ENCODE measurements around the gene EFL1.
"Not testable (repeated sequence)": the region's sequence is repeated elsewhere in the genome, so short reads cannot be mapped to it uniquely, and the experiment has no call there.

EFL1 gene

GRCh38 chr15:82281276-82281675 is 18.7 kb upstream of the EFL1 start:
- not testable (repeated sequence) for DNase-seq (ENCODE audit: low read depth in 2 of 2)

GRCh38 chr15:82275410-82275809 is 12.9 kb upstream of the EFL1 start:
- no peak for DNase-seq (ENCODE audit: low read depth in 2 of 2)

GRCh38 chr15:82272154-82272553 is 9.6 kb upstream of the EFL1 start:
- no peak for DNase-seq (ENCODE audit: low read depth in 2 of 2)

GRCh38 chr15:82268454-82268853 is 5.9 kb upstream of the EFL1 start:
- DNase-seq (ENCODE audit: low read depth in 2 of 2): not testable (repeated sequence)

GRCh38 chr15:82267137-82267536 is 4.6 kb upstream of the EFL1 start:
- DNase-seq (ENCODE audit: low read depth in 2 of 2): not testable (repeated sequence)

- no peak for DNase-seq (ENCODE audit: low read depth in 2 of 2)
These were observed 816 bp upstream of the EFL1 start for GRCh38 chr15:82263350-82263749.

GRCh38 chr15:82261566-82262421 is 740 bp downstream of the EFL1 start:
- DNase-seq (ENCODE audit: low read depth in 2 of 2): not testable (repeated sequence)

GRCh38 chr15:82248261-82248660 is 14.3 kb downstream of the EFL1 start:
- not testable (repeated sequence) for DNase-seq (ENCODE audit: low read depth in 2 of 2)

- not testable (repeated sequence) for DNase-seq (ENCODE audit: low read depth in 2 of 2)
These were observed 16.6 kb downstream of the EFL1 start for GRCh38 chr15:82245956-82246355.

- DNase-seq (ENCODE audit: low read depth in 2 of 2): not testable (repeated sequence)
These were observed 18.9 kb downstream of the EFL1 start for GRCh38 chr15:82243644-82244043.

- not testable (repeated sequence) for DNase-seq (ENCODE audit: low read depth in 2 of 2)
These were observed 20.6 kb downstream of the EFL1 start for GRCh38 chr15:82241836-82242499.

- DNase-seq (ENCODE audit: low read depth in 2 of 2): no peak
These were observed 22.7 kb downstream of the EFL1 start for GRCh38 chr15:82239685-82240391.

GRCh38 chr15:82237944-82238534 is 24.5 kb downstream of the EFL1 start:
- DNase-seq (ENCODE audit: low read depth in 2 of 2): not testable (repeated sequence)

- no peak for DNase-seq (ENCODE audit: low read depth in 2 of 2)
These were observed 30.7 kb downstream of the EFL1 start for GRCh38 chr15:82231842-82232241.

- DNase-seq (ENCODE audit: low read depth in 2 of 2): no peak
These were observed 31.3 kb downstream of the EFL1 start for GRCh38 chr15:82231233-82231632.

GRCh38 chr15:82228750-82229149 is 33.8 kb downstream of the EFL1 start:
- DNase-seq (ENCODE audit: low read depth in 2 of 2): no peak

- DNase-seq (ENCODE audit: low read depth in 2 of 2): not testable (repeated sequence)
These were observed 41.0 kb downstream of the EFL1 start for GRCh38 chr15:82221535-82221934.

- not testable (repeated sequence) for DNase-seq (ENCODE audit: low read depth in 2 of 2)
These were observed 46.4 kb downstream of the EFL1 start for GRCh38 chr15:82216092-82216491.

GRCh38 chr15:82212201-82212600 is 50.3 kb downstream of the EFL1 start:
- not testable (repeated sequence) for DNase-seq (ENCODE audit: low read depth in 2 of 2)

GRCh38 chr15:82210066-82210597 is 52.4 kb downstream of the EFL1 start:
- not testable (repeated sequence) for DNase-seq (ENCODE audit: low read depth in 2 of 2)

GRCh38 chr15:82204575-82204974 is 58.0 kb downstream of the EFL1 start:
- not testable (repeated sequence) for DNase-seq (ENCODE audit: low read depth in 2 of 2)

All from fibroblast of skin of left quadriceps (primary cell).